Heart left ventricle (tissue), 16 donors: Measurements from ENCODE around the gene ETV7. TPM values are rescaled to one million over a fixed set of nuclear protein-coding genes. Genes with fewer than 3 reads are reported as not detected.

Experiments used
- ATAC-seq, 4 donors: fragments of 200-7000 bp; cut with Tn5 transposase; one replicate each; pipeline ENCODE4 v1.9.1; 2020 to 2022; ENCODE audit warnings: moderate library complexity in 4 of 4, mild to moderate bottlenecking in 3 of 4, moderate number of reproducible peaks in 1 of 4
- DNase-seq, 5 donors: peaks; one replicate each; pipeline ENCODE4 v3.0.0-alpha.2; 2020
- H3K27ac ChIP-seq, 12 donors: fragments of 200-600 bp; sonication (generic) in 4 of 12; one replicate each; pipeline versions ENCODE4 v1.5.0 to v1.8.0; 2016 to 2022; ENCODE audit warnings: mild to moderate bottlenecking in 2 of 12
- H3K27me3 ChIP-seq, 9 donors: fragments of 200-600 bp; sonication (generic) in 2 of 9; one replicate each; pipeline versions ENCODE4 v1.5.1 to v1.8.0; 2016 to 2022; ENCODE audit warnings: mild to moderate bottlenecking in 3 of 9
- H3K36me3 ChIP-seq, 9 donors: fragments of 200-600 bp; sonication (generic) in 2 of 9; one replicate each; pipeline versions ENCODE4 v1.5.0 to v1.8.0; 2018 to 2022; ENCODE audit warnings: mild to moderate bottlenecking in 2 of 9
- H3K4me1 ChIP-seq, 12 donors: fragments of 200-600 bp; sonication (generic) in 4 of 12; one replicate each; pipeline versions ENCODE4 v1.5.0 to v1.8.0; 2016 to 2022; ENCODE audit warnings: mild to moderate bottlenecking in 3 of 12
- H3K4me3 ChIP-seq, 12 donors: fragments of 200-600 bp; sonication (generic) in 4 of 12; one replicate each; pipeline versions ENCODE4 v1.5.0 to v1.8.0; 2017 to 2022; ENCODE audit warnings: mild to moderate bottlenecking in 9 of 12, moderate library complexity in 4 of 12
- H3K9me3 ChIP-seq, 12 donors: fragments of 200-600 bp; sonication (generic) in 4 of 12; one replicate each; pipeline versions ENCODE4 v1.5.0 to v1.8.0; 2016 to 2022; ENCODE audit warnings: mild to moderate bottlenecking in 1 of 12
- CTCF ChIP-seq, 12 donors: fragments of 200-600 bp; sonication (generic) in 4 of 12; IDR thresholded peaks; one replicate each; pipeline versions ENCODE4 v1.5.0 to v1.8.0; 2018 to 2022; ENCODE audit warnings: antibody characterized with exemption in 12 of 12, mild to moderate bottlenecking in 5 of 12
- POLR2A ChIP-seq, 2 donors: fragments of 450-650 bp; IDR thresholded peaks; one replicate each; pipeline ENCODE4 v1.6.1; 2017; ENCODE audit warnings: antibody characterized with exemption in 2 of 2, mild to moderate bottlenecking in 2 of 2, moderate library complexity in 2 of 2
- WGBS, 4 donors: extraction: QIAGEN DNeasy Blood & Tissue Kit in 2 of 4; methylation state at CpG; one replicate each; pipeline versions ENCODE4 v1.1.5 to v1.1.7; 2013 to 2018; 5-methylcytosine and 5-hydroxymethylcytosine counted together
- intact Hi-C, 10 donors: fragments of 100-400 bp; cut with DNase I; formaldehyde crosslinking; loops; one replicate each; pipeline versions ENCODE4 v1.11.1 to v1.14.2; 2022
- polyA plus RNA-seq, 2 donors: library from polyadenylated mRNA; stranded (reverse); fragments of 200-250 nt; gene quantifications; one replicate each; pipeline ENCODE4 v1.2.3, GENCODE V29; 2013
- total RNA-seq, 9 donors: library from RNA; depleted of rRNA in 2 of 9; stranded (reverse); fragments of >200 nt in 2 of 9; fragmentation: NEBNext Ultra II Directional in 3 of 9; extraction: Animal tissue kit (Norgen Biotek cat#: 25700) in 3 of 9; gene quantifications; one replicate each; pipeline versions ENCODE4 v1.1.0 to v1.2.4, GENCODE V29; 2016 to 2023
- donor health status: ischemic (EF 13 %, LVEDD 7.1; RV severe dilation, severe dysfunction).
- donor health status: healthy with polysubstance abuse.
- donor health status: DM: no; HTN: yes; CAD: no.
- donor health status: DM: no; HTN: no; CAD: no.
- donor health status: ischemic (EF 25% LVEDD 6.9; RV normal size, moderate dysfunction).
- donor health status: ischemic (EF 25% LVEDD 5.7; RV mildly dilated, moderate dysfunction).
- donor health status: healthy.
- donor health status: DM: yes; HTN: yes; CAD: no.
- donor health status: ischemic (EF 35%, LVEDD 5.7; RV mildly dilated, moderate dysfunction).
- donor health status: nonischemic (EF 11% LVEDD 7.7; RV severe dilation, severe dysfunction).
- donor health status: DM: yes; HTN: yes; CAD: no.
- donor health status: PGD.
- donor health status: ischemic (EF 29% LVEDD 5.4; RV normal size, mild dysfunction).
- donor health status: nonischemic (EF 23%, LVEDD 6.1; RV moderate dilation, normal function).

Gene ETV7
- total and polyA plus RNA-seq, 11 donors, result 0.06 to 5.1 (median 0.31) TPM; not detected in 5

- 97 to 100% (median 98%) methylated on average over 2 of the region's 2 CpGs for WGBS, 4 donors
- intact Hi-C loops, result no loop called here
- ATAC-seq, result no peak
These were observed 16.8 kb downstream of the ETV7 start for GRCh38 chr6:36370638-36371037.

GRCh38 chr6:36368921-36369865, 18.3 kb downstream of the ETV7 start:
- 85 to 93% (median 89%) methylated on average over 12 to 14 of the region's 14 CpGs for WGBS, 4 donors
- ATAC-seq, result peak in 1 of 4 donors; percentile 63
- Histone ChIP-seq H3K9me3 (no peaks in the 10 kb centered on the region), H3K27me3 (no peaks in the 10 kb centered on the region), H3K4me3 (no peak overlapping the region), H3K36me3 (peaks cover 0 to 46% (median 0%) of the 10 kb centered on the region in 9 donors), H3K4me1 (peaks cover 0 to 8% (median 0%) of the 10 kb centered on the region in 12 donors), H3K27ac (no peak overlapping the region)
- DNase-seq, result no peak
- intact Hi-C loops, result loop anchor here in 3 of 10 donors (10.0 kb wide), 2 partner anchors 244 to 344 kb away; partner anchors contain the start of genes MAPK14 (in 2 of the 3) and SLC26A8 (in 2 of the 3)
- TF ChIP-seq POLR2A (IDR thresholded peaks at IDR 0.05) (no peak), CTCF (IDR thresholded peaks at IDR 0.05) (no peak)

More at GRCh38 chr6:36370638-36371037, 16.8 kb downstream of the ETV7 start:
- Histone ChIP-seq H3K27ac (no peak overlapping the region), H3K4me3 (no peak overlapping the region), H3K4me1 (no peaks in the 10 kb centered on the region), H3K36me3 (peaks cover 0 to 51% (median 0%) of the 10 kb centered on the region in 9 donors), H3K9me3 (no peaks in the 10 kb centered on the region), H3K27me3 (no peaks in the 10 kb centered on the region)
- TF ChIP-seq CTCF (IDR thresholded peaks at IDR 0.05) (no peak), POLR2A (IDR thresholded peaks at IDR 0.05) (no peak)
- DNase-seq, result no peak

GRCh38 chr6:36368421-36368820, 19.0 kb downstream of the ETV7 start:
- no peak overlapping the region for H3K27ac ChIP-seq
- no peak overlapping the region for H3K4me3 ChIP-seq
- no peak for ATAC-seq
- intact Hi-C loops, result loop anchor here in 3 of 10 donors (10.0 kb wide), 2 partner anchors 244 to 344 kb away; partner anchors contain the start of genes MAPK14 (in 2 of the 3) and SLC26A8 (in 2 of the 3)
- peaks cover 0 to 8% (median 0%) of the 10 kb centered on the region in 12 donors for H3K4me1 ChIP-seq
- H3K9me3 ChIP-seq, result no peaks in the 10 kb centered on the region
- WGBS, 4 donors, result 84 to 93% (median 90%) methylated on average over 1 of the region's 1 CpG
- no peak for DNase-seq
- H3K27me3 ChIP-seq, result no peaks in the 10 kb centered on the region
- no peak for TF ChIP-seq POLR2A (IDR thresholded peaks at IDR 0.05)
- no peak for TF ChIP-seq CTCF (IDR thresholded peaks at IDR 0.05)
- H3K36me3 ChIP-seq, result peaks cover 0 to 39% (median 0%) of the 10 kb centered on the region in 9 donors

DNA sequence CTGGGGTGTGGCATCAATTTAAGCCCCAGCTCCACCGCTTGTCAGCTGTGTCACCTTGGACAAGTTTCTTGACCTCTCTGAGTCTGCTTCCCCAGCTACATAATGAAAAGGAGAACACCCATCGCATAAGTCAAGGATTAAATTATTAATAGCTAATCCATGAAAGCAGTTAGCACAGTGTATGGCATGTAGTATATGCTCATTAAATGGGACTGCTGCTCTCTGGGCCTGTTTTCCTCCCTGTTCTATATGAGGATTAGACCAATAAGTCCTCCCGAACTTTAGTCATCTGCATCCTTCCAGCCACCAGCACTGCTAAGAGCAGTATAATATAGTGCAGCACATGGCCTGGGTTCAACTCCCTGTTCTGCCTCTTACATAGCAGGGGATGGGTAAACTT, 19.7 kb downstream of the ETV7 start:
- Histone ChIP-seq H3K4me3 (no peak overlapping the region), H3K27me3 (no peaks in the 10 kb centered on the region), H3K36me3 (peaks cover 0 to 33% (median 0%) of the 10 kb centered on the region in 9 donors), H3K27ac (no peak overlapping the region), H3K4me1 (peaks cover 0 to 8% (median 0%) of the 10 kb centered on the region in 12 donors), H3K9me3 (no peaks in the 10 kb centered on the region)
- ATAC-seq, result no peak
- TF ChIP-seq POLR2A (IDR thresholded peaks at IDR 0.05), result no peak
- WGBS, 4 donors, result 93 to 99% (median 96%) methylated on average over 3 of the region's 3 CpGs
- DNase-seq, result no peak
- intact Hi-C loops, result loop anchor here in 3 of 10 donors (10.0 kb wide), 2 partner anchors 243 to 343 kb away; partner anchors contain the start of genes MAPK14 (in 2 of the 3) and SLC26A8 (in 2 of the 3)
